GM23338 (cell line): ENCODE data around the gene KLHL36. TPM values are rescaled to one million over a fixed set of nuclear protein-coding genes. Genes with fewer than 3 reads are reported as not detected.

ENCODE experiments used
- ATAC-seq: fragments of 200-7000 bp; cut with Tn5 transposase; 3 replicates; pipeline ENCODE4 v1.9.1; 2020
- DNase-seq: peaks from one replicate; pipeline ENCODE4 v3.0.0-alpha.2; 2015; ENCODE audit warnings: low spot score
- H2AFZ ChIP-seq: fragments of 200-600 bp; sonication (generic); 2 replicates; pipeline ENCODE4 v1.8.0; 2016; ENCODE audit warnings: antibody characterized with exemption, mild to moderate bottlenecking, moderate library complexity
- H3F3A ChIP-seq: fragments of 200-600 bp; sonication (generic); replicated peaks from 2 replicates; pipeline ENCODE4 v1.8.0; 2017; ENCODE audit warnings: antibody characterized with exemption, mixed run types, low read depth
- H3K27ac ChIP-seq: fragments of 200-600 bp; sonication (generic); 2 replicates; pipeline ENCODE4 v1.6.1; 2016; ENCODE audit warnings: low read depth
- H3K27me3 ChIP-seq: fragments of 200-600 bp; sonication (generic); 2 replicates; pipeline ENCODE4 v1.8.0; 2016; ENCODE audit warnings: mild to moderate bottlenecking, mixed run types, moderate library complexity; ENCODE audit not compliant: insufficient read depth
- H3K36me3 ChIP-seq: fragments of 200-600 bp; sonication (generic); 2 replicates; pipeline ENCODE4 v1.8.0; 2016; ENCODE audit warnings: mild to moderate bottlenecking; ENCODE audit not compliant: insufficient read depth
- H3K4me1 ChIP-seq: fragments of 200-600 bp; sonication (generic); 2 replicates; pipeline ENCODE4 v1.8.0; 2016; ENCODE audit warnings: mild to moderate bottlenecking, moderate library complexity; ENCODE audit not compliant: insufficient read depth
- H3K4me2 ChIP-seq: fragments of 200-600 bp; sonication (generic); 2 replicates; pipeline ENCODE4 v1.7.1; 2017; ENCODE audit warnings: mixed run types
- H3K4me3 ChIP-seq: fragments of 200-600 bp; sonication (generic); 2 replicates; pipeline ENCODE4 v1.6.1; 2016; ENCODE audit warnings: mixed run types
- H3K79me2 ChIP-seq: fragments of 200-600 bp; sonication (generic); replicated peaks from 2 replicates; pipeline ENCODE4 v1.8.0; 2017; ENCODE audit warnings: mild to moderate bottlenecking; ENCODE audit not compliant: insufficient read depth
- H3K9me2 ChIP-seq: fragments of 200-600 bp; sonication (generic); 2 replicates; pipeline ENCODE4 v1.8.0; 2017; ENCODE audit not compliant: insufficient read depth
- H4K20me1 ChIP-seq: fragments of 200-600 bp; sonication (generic); replicated peaks from 2 replicates; pipeline ENCODE4 v1.8.0; 2017; ENCODE audit warnings: mild to moderate bottlenecking; ENCODE audit not compliant: insufficient read depth
- H3K27ac Mint-ChIP-seq: 2 replicates; pipeline ENCODE4 v1.8.0; 2020; ENCODE audit warnings: inconsistent platforms, mild to moderate bottlenecking, moderate library complexity, mixed read lengths
- H3K27me3 Mint-ChIP-seq: 3 replicates; pipeline ENCODE4 v1.8.0; 2022; ENCODE audit warnings: low read depth, mild to moderate bottlenecking, moderate library complexity, mixed read lengths, inconsistent platforms; ENCODE audit not compliant: insufficient read depth, poor library complexity
- H3K36me3 Mint-ChIP-seq: 3 replicates; pipeline ENCODE4 v1.8.0; 2021; ENCODE audit warnings: low read depth, mild to moderate bottlenecking, inconsistent platforms, moderate library complexity, mixed read lengths
- H3K4me1 Mint-ChIP-seq: 3 replicates; pipeline ENCODE4 v1.8.0; 2020; ENCODE audit warnings: mild to moderate bottlenecking, inconsistent platforms, mixed read lengths
- H3K4me3 Mint-ChIP-seq: 3 replicates; pipeline ENCODE4 v1.8.0; 2021; ENCODE audit warnings: moderate library complexity, mild to moderate bottlenecking, inconsistent platforms, mixed read lengths
- H3K9me3 Mint-ChIP-seq: 3 replicates; pipeline ENCODE4 v1.8.0; 2020; ENCODE audit warnings: moderate library complexity, mild to moderate bottlenecking, inconsistent platforms, mixed read lengths
- CREB1 ChIP-seq: fragments of 250-450 bp; sonication (Bioruptor Pico); IDR thresholded peaks from 2 replicates; pipeline ENCODE4 v1.5.0; 2020; ENCODE audit warnings: low read depth, mild to moderate bottlenecking, moderate library complexity
- EZH2 ChIP-seq: fragments of 200-600 bp; sonication (generic); IDR thresholded peaks from one replicate; pipeline ENCODE4 v1.8.0; 2017; ENCODE audit warnings: antibody characterized with exemption, mild to moderate bottlenecking, low read depth; ENCODE audit not compliant: unreplicated experiment
- EZH2phosphoT487 ChIP-seq: fragments of 200-600 bp; sonication (generic); IDR thresholded peaks from one replicate; pipeline ENCODE4 v1.8.1; 2018; ENCODE audit warnings: antibody characterized with exemption; ENCODE audit not compliant: unreplicated experiment
- JUNB ChIP-seq: IDR thresholded peaks from one replicate; pipeline ENCODE4 v1.6.1; 2016; ENCODE audit warnings: antibody characterized with exemption; ENCODE audit not compliant: unreplicated experiment
- NANOG ChIP-seq: IDR thresholded peaks from 2 replicates; pipeline ENCODE4 v1.6.1; 2016; ENCODE audit warnings: antibody characterized with exemption, borderline replicate concordance
- POLR2AphosphoS5 ChIP-seq: IDR thresholded peaks from 2 replicates; pipeline ENCODE4 v1.6.1; 2016; ENCODE audit warnings: antibody characterized with exemption, low read depth
- STAT1 ChIP-seq: IDR thresholded peaks from one replicate; pipeline ENCODE4 v1.6.1; 2016; ENCODE audit warnings: antibody characterized with exemption; ENCODE audit not compliant: unreplicated experiment
- ZNF114 ChIP-seq: fragments of 250-450 bp; sonication (Bioruptor Pico); IDR thresholded peaks from 2 replicates; pipeline ENCODE4 v1.5.0; 2020; ENCODE audit warnings: mild to moderate bottlenecking, moderate library complexity
- ZNF331 ChIP-seq: fragments of 250-450 bp; sonication (Bioruptor Pico); IDR thresholded peaks from 2 replicates; pipeline ENCODE4 v1.5.0; 2020; ENCODE audit warnings: low read depth, mild to moderate bottlenecking, moderate library complexity
- polyA plus RNA-seq: library from polyadenylated mRNA; unstranded; fragments of >200 nt; fragmentation: Nextera tagmentation; extraction: Ambion mirVana; gene quantifications from 2 replicates; pipeline ENCODE4 v1.2.1, GENCODE V29; 2016
- total RNA-seq: library from RNA; depleted of rRNA; stranded (reverse); fragments of >200 nt; shearing (Covaris generic); gene quantifications from 2 replicates; pipeline ENCODE4 v1.2.3, GENCODE V29; 2014
- TF ChIP-seq, protein P1 (sequence below): IDR thresholded peaks from 2 replicates; pipeline ENCODE4 v1.6.1; 2016; ENCODE audit warnings: antibody characterized with exemption
- TF ChIP-seq, protein P2 (sequence below): fragments of 250-450 bp; sonication (Bioruptor Pico); IDR thresholded peaks from 2 replicates; pipeline ENCODE4 v1.5.0; 2020; ENCODE audit warnings: mild to moderate bottlenecking, moderate library complexity
- TF ChIP-seq, protein P3 (sequence below): IDR thresholded peaks from one replicate; pipeline ENCODE4 v1.6.1; 2018; ENCODE audit warnings: antibody characterized with exemption; ENCODE audit not compliant: unreplicated experiment
- TF ChIP-seq, protein P4 (sequence below), 2 experiments: fragments of 200-600 bp in 1 of 2; sonication (generic) in 1 of 2; conservative IDR thresholded peaks; 2 replicates each; pipeline versions ENCODE4 v1.5.1 to v1.6.1; 2016 to 2017; ENCODE audit warnings: antibody characterized with exemption in 2 of 2, low read depth in 2 of 2, mild to moderate bottlenecking in 2 of 2, moderate library complexity in 1 of 2

Gene KLHL36
- total and polyA plus RNA-seq, 2 experiments from 2014 or later = 13.4 to 70.4 TPM

DNA sequence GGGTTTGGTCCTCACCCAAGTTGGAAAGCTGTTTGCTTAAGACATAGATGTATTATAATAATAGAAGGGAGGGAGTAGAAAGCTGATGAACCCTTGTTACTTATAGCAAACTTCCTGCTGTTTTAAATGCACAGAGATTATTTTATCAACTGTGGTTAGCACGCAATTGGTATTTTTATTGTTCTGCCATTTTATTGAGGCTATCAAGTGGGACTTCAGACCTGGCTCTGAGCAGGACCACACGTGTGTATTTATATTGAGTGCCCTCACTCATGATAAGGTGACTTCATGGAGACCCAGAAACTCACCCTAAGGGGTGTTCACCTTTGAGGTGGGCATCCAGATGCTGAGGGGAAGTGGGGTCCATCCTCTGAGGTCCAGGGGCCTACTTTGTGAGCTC is 17.0 kb downstream of the KLHL36 start:
- H3K79me2 ChIP-seq = no peaks in the 10 kb centered on the region
- H2AFZ ChIP-seq = no peak overlapping the region
- no peak for TF ChIP-seq JUNB
- no peak for TF ChIP-seq EZH2
- no peak for TF ChIP-seq POLR2AphosphoS5
- TF ChIP-seq, protein P1, sequence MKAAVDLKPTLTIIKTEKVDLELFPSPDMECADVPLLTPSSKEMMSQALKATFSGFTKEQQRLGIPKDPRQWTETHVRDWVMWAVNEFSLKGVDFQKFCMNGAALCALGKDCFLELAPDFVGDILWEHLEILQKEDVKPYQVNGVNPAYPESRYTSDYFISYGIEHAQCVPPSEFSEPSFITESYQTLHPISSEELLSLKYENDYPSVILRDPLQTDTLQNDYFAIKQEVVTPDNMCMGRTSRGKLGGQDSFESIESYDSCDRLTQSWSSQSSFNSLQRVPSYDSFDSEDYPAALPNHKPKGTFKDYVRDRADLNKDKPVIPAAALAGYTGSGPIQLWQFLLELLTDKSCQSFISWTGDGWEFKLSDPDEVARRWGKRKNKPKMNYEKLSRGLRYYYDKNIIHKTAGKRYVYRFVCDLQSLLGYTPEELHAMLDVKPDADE = no peak
- TF ChIP-seq, protein P2, sequence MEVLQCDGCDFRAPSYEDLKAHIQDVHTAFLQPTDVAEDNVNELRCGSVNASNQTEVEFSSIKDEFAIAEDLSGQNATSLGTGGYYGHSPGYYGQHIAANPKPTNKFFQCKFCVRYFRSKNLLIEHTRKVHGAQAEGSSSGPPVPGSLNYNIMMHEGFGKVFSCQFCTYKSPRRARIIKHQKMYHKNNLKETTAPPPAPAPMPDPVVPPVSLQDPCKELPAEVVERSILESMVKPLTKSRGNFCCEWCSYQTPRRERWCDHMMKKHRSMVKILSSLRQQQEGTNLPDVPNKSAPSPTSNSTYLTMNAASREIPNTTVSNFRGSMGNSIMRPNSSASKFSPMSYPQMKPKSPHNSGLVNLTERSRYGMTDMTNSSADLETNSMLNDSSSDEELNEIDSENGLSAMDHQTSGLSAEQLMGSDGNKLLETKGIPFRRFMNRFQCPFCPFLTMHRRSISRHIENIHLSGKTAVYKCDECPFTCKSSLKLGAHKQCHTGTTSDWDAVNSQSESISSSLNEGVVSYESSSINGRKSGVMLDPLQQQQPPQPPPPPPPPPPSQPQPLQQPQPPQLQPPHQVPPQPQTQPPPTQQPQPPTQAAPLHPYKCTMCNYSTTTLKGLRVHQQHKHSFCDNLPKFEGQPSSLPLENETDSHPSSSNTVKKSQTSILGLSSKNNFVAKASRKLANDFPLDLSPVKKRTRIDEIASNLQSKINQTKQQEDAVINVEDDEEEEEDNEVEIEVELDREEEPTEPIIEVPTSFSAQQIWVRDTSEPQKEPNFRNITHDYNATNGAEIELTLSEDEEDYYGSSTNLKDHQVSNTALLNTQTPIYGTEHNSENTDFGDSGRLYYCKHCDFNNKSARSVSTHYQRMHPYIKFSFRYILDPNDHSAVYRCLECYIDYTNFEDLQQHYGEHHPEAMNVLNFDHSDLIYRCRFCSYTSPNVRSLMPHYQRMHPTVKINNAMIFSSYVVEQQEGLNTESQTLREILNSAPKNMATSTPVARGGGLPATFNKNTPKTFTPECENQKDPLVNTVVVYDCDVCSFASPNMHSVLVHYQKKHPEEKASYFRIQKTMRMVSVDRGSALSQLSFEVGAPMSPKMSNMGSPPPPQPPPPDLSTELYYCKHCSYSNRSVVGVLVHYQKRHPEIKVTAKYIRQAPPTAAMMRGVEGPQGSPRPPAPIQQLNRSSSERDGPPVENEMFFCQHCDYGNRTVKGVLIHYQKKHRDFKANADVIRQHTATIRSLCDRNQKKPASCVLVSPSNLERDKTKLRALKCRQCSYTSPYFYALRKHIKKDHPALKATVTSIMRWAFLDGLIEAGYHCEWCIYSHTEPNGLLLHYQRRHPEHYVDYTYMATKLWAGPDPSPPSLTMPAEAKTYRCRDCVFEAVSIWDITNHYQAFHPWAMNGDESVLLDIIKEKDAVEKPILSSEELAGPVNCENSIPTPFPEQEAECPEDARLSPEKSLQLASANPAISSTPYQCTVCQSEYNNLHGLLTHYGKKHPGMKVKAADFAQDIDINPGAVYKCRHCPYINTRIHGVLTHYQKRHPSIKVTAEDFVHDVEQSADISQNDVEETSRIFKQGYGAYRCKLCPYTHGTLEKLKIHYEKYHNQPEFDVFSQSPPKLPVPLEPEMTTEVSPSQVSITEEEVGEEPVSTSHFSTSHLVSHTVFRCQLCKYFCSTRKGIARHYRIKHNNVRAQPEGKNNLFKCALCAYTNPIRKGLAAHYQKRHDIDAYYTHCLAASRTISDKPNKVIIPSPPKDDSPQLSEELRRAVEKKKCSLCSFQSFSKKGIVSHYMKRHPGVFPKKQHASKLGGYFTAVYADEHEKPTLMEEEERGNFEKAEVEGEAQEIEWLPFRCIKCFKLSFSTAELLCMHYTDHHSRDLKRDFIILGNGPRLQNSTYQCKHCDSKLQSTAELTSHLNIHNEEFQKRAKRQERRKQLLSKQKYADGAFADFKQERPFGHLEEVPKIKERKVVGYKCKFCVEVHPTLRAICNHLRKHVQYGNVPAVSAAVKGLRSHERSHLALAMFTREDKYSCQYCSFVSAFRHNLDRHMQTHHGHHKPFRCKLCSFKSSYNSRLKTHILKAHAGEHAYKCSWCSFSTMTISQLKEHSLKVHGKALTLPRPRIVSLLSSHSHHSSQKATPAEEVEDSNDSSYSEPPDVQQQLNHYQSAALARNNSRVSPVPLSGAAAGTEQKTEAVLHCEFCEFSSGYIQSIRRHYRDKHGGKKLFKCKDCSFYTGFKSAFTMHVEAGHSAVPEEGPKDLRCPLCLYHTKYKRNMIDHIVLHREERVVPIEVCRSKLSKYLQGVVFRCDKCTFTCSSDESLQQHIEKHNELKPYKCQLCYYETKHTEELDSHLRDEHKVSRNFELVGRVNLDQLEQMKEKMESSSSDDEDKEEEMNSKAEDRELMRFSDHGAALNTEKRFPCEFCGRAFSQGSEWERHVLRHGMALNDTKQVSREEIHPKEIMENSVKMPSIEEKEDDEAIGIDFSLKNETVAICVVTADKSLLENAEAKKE (CRISPR knock-in tag) = no peak
- TF ChIP-seq CREB1 (CRISPR knock-in tag) = no peak
- no peak for TF ChIP-seq ZNF331 (CRISPR knock-in tag)
- TF ChIP-seq STAT1 = no peak
- TF ChIP-seq, protein P3, sequence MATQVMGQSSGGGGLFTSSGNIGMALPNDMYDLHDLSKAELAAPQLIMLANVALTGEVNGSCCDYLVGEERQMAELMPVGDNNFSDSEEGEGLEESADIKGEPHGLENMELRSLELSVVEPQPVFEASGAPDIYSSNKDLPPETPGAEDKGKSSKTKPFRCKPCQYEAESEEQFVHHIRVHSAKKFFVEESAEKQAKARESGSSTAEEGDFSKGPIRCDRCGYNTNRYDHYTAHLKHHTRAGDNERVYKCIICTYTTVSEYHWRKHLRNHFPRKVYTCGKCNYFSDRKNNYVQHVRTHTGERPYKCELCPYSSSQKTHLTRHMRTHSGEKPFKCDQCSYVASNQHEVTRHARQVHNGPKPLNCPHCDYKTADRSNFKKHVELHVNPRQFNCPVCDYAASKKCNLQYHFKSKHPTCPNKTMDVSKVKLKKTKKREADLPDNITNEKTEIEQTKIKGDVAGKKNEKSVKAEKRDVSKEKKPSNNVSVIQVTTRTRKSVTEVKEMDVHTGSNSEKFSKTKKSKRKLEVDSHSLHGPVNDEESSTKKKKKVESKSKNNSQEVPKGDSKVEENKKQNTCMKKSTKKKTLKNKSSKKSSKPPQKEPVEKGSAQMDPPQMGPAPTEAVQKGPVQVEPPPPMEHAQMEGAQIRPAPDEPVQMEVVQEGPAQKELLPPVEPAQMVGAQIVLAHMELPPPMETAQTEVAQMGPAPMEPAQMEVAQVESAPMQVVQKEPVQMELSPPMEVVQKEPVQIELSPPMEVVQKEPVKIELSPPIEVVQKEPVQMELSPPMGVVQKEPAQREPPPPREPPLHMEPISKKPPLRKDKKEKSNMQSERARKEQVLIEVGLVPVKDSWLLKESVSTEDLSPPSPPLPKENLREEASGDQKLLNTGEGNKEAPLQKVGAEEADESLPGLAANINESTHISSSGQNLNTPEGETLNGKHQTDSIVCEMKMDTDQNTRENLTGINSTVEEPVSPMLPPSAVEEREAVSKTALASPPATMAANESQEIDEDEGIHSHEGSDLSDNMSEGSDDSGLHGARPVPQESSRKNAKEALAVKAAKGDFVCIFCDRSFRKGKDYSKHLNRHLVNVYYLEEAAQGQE = no peak
- no peak for TF ChIP-seq EZH2phosphoT487
- no peak for TF ChIP-seq NANOG
- TF ChIP-seq ZNF114 (CRISPR knock-in tag) = no peak
- TF ChIP-seq, protein P4, sequence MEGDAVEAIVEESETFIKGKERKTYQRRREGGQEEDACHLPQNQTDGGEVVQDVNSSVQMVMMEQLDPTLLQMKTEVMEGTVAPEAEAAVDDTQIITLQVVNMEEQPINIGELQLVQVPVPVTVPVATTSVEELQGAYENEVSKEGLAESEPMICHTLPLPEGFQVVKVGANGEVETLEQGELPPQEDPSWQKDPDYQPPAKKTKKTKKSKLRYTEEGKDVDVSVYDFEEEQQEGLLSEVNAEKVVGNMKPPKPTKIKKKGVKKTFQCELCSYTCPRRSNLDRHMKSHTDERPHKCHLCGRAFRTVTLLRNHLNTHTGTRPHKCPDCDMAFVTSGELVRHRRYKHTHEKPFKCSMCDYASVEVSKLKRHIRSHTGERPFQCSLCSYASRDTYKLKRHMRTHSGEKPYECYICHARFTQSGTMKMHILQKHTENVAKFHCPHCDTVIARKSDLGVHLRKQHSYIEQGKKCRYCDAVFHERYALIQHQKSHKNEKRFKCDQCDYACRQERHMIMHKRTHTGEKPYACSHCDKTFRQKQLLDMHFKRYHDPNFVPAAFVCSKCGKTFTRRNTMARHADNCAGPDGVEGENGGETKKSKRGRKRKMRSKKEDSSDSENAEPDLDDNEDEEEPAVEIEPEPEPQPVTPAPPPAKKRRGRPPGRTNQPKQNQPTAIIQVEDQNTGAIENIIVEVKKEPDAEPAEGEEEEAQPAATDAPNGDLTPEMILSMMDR (conservative IDR thresholded peaks at IDR 0.05; ENCODE audit: low read depth in 2 of 2) = no peak
- Mint-ChIP-seq H3K27ac (no peak overlapping the region), H3K4me1 (peaks cover 42% of the 10 kb centered on the region), H3K4me3 (no peak overlapping the region), H3K36me3 (peaks cover 18% of the 10 kb centered on the region; the same call in 2 of the 3 replicates), H3K27me3 (peaks cover 8% of the 10 kb centered on the region), H3K9me3 (no peaks in the 10 kb centered on the region; the same call in 2 of the 3 replicates)
- H4K20me1 ChIP-seq = no peaks in the 10 kb centered on the region
- H3K27ac ChIP-seq = no peak overlapping the region
- H3K36me3 ChIP-seq = no peaks in the 10 kb centered on the region
- no peak overlapping the region for H3K4me3 ChIP-seq
- H3K4me1 ChIP-seq = peaks cover 36% of the 10 kb centered on the region
- H3K9me2 ChIP-seq = 0 out of 2 replicates have a peak, but pooled peaks cover 4% of the 10 kb centered on the region
- H3F3A ChIP-seq = peaks cover 8% of the 10 kb centered on the region; the same call in 1 of the 2 replicates
- no peak overlapping the region for H3K4me2 ChIP-seq
- DNase-seq = no peak
- no peak for ATAC-seq
- H3K27me3 ChIP-seq = no peaks in the 10 kb centered on the region
